ENCODE data around the gene TICAM2.

DNA sequence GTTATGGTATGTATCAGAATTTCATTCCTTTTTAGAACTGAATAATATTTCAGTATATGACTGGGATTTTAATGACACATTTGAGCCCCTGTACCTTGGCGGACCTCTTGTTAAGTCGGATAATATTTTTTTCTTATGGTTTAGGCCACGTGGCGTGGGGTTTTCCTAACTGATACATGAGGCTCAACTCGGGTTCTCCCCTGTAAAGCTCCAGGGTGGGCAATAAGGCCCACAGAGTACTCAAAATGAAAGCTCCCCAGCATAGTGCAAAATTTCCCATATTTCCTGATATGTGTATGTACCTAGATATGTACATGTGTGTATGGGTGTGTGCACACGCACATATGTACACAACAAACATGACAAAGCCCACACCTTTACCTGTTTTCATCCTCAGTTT lies 24.5 kb downstream of the TICAM2 start:
- TF ChIP-seq ZFP3 (CRISPR knock-in tag; IDR thresholded peaks at IDR 0.05) (no peak), OSR1 (CRISPR knock-in tag; IDR thresholded peaks at IDR 0.05) (no peak), RARB (CRISPR knock-in tag; IDR thresholded peaks at IDR 0.05) (no peak), ARNTL (CRISPR knock-in tag; IDR thresholded peaks at IDR 0.05; ENCODE audit: borderline replicate concordance, low read depth) (no peak), CREB5 (CRISPR knock-in tag; IDR thresholded peaks at IDR 0.05; ENCODE audit: low read depth) (no peak), GLIS3 (CRISPR knock-in tag; IDR thresholded peaks at IDR 0.05) (no peak), PPARA (CRISPR knock-in tag; IDR thresholded peaks at IDR 0.05; ENCODE audit: borderline replicate concordance) (no peak), BACH2 (CRISPR knock-in tag; IDR thresholded peaks at IDR 0.05; ENCODE audit: borderline replicate concordance) (no peak), ESRRG (CRISPR knock-in tag; IDR thresholded peaks at IDR 0.05) (no peak), TCF4 (CRISPR knock-in tag; IDR thresholded peaks at IDR 0.05; ENCODE audit: borderline replicate concordance) (no peak)
- TF ChIP-seq, protein P1, sequence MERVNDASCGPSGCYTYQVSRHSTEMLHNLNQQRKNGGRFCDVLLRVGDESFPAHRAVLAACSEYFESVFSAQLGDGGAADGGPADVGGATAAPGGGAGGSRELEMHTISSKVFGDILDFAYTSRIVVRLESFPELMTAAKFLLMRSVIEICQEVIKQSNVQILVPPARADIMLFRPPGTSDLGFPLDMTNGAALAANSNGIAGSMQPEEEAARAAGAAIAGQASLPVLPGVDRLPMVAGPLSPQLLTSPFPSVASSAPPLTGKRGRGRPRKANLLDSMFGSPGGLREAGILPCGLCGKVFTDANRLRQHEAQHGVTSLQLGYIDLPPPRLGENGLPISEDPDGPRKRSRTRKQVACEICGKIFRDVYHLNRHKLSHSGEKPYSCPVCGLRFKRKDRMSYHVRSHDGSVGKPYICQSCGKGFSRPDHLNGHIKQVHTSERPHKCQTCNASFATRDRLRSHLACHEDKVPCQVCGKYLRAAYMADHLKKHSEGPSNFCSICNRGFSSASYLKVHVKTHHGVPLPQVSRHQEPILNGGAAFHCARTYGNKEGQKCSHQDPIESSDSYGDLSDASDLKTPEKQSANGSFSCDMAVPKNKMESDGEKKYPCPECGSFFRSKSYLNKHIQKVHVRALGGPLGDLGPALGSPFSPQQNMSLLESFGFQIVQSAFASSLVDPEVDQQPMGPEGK (CRISPR knock-in tag; IDR thresholded peaks at IDR 0.05; ENCODE audit: borderline replicate concordance): no peak
- TF ChIP-seq, protein P2, sequence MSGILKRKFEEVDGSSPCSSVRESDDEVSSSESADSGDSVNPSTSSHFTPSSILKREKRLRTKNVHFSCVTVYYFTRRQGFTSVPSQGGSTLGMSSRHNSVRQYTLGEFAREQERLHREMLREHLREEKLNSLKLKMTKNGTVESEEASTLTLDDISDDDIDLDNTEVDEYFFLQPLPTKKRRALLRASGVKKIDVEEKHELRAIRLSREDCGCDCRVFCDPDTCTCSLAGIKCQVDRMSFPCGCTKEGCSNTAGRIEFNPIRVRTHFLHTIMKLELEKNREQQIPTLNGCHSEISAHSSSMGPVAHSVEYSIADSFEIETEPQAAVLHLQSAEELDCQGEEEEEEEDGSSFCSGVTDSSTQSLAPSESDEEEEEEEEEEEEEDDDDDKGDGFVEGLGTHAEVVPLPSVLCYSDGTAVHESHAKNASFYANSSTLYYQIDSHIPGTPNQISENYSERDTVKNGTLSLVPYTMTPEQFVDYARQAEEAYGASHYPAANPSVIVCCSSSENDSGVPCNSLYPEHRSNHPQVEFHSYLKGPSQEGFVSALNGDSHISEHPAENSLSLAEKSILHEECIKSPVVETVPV (CRISPR knock-in tag; IDR thresholded peaks at IDR 0.05): no peak

Data from SK-N-SH treated with all-trans-retinoic acid at 6 μM for 48 hours (cell line).